GM19395 (cell line): ENCODE measurements around the gene SIGLEC6.

Experiments used
- ATAC-seq: cut with Tn5 transposase; IDR thresholded peaks from one replicate; pipeline ENCODE4 v1.9.1; 2021; ENCODE audit warnings: mild to moderate bottlenecking, moderate library complexity; ENCODE audit not compliant: unreplicated experiment

SIGLEC6 gene

DNA sequence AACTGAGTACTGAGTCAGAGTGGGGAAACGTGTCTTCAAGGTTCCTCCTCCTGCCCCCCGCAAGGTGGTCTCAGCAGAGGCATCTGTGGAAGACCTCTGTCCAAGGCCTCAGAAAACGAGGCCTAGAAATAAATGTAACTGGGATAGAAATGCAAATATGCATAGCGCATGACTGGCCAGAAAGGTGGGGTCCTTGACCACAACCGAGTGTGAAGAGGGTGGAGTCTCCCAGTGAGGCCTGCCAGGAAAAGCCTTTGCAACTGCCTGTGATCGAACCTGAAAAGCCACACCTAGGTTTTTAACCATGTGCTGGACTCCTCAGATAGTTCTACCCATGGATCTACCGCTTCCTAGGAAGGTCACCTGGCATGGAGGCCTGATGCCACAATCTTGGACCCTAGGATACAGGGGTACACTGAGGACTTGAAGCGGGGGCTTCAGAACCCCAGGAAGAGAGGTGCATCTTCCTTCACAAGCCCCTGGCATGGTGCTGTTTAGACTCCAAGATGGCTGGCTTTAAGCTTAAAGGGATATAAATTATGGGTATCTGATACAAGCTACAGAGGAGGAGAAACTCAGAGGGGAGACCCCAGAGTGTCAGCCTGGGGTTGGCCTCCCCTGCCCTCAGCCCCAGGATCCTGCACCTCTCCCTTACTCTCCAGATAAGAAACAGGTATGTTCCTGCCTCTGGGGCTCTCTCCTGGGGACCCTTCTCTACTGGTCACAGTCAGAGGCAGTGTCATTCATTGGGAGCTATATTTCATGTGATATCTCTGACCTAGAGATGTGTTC is 18.3 kb upstream of the SIGLEC6 start:
- ATAC-seq: no peak

DNA sequence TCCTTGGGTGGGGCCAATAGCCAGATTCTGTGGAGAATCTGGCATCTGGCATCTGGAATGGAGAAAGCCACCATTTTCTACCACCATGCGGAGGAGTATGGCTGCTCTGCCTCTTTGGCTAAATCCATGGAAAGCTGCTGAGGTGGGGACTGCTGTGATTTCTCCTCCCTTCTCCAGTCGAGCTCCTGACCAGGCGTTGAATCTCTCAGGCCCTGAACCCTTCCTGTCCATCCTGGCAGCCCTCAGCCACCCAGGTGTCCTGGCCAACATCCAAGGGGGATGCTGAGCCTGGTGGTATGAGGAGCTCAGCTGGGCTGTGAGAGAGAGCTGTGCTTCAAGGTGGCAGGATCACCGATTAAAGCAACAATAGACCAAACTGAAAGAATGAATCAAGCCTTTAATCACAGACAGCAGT is 17.4 kb upstream of the SIGLEC6 start:
- no peak for ATAC-seq

DNA sequence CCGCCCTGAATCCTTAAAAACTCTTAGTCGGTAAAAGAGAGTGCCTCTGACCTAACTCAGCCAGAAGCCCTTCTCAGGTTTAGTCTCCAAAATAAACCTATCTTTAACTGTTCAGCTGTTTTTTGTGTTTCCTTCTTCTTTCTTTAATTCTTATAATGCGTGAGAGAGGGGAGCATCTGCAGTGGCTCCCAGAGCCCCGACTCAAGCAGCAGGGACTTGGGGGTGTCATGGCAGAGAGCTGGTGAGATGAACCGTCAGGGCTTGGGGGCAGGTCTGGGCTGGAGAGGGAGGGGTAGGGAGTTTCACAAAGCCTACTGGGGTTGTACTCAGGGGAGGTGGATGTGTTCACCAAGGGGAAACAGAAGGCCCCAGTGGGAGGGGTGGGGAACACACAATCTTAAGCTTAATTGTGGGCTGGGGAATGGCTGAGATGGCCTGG is 16.8 kb upstream of the SIGLEC6 start:
- no peak for ATAC-seq

- ATAC-seq: no peak
Measured at GRCh38 chr19:51547397-51548212, 16.1 kb upstream of the SIGLEC6 start.

- ATAC-seq: no peak
Measured at GRCh38 chr19:51546650-51547396, 15.4 kb upstream of the SIGLEC6 start.

DNA sequence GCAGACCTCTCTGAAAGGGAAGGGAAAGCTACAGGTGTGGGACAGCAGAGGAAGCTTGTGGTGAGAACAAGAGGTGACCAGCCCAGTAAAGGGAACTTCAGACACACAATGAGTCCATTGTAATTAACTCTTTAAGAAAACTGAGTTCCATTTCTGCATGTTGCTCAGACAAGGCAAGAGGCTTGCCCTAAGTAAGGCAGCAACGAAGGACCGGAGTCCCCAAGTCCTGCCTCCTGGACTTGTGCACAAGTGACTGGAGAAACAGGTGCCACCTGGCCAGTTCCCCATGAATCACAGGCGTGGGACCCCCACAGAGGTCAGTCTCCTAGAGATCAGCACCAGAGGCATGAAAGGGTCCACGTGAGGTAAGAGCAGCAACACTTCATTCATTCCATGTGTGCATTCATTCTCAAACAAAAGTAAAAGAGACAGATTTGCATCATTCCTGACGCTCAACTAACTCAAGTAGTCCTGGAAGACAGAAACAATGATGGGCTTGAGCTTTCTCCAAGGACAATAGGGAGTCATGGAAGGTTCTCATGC is 14.7 kb upstream of the SIGLEC6 start:
- ATAC-seq: no peak

- ATAC-seq: no peak
Measured at GRCh38 chr19:51544038-51544437, 12.6 kb upstream of the SIGLEC6 start.

DNA sequence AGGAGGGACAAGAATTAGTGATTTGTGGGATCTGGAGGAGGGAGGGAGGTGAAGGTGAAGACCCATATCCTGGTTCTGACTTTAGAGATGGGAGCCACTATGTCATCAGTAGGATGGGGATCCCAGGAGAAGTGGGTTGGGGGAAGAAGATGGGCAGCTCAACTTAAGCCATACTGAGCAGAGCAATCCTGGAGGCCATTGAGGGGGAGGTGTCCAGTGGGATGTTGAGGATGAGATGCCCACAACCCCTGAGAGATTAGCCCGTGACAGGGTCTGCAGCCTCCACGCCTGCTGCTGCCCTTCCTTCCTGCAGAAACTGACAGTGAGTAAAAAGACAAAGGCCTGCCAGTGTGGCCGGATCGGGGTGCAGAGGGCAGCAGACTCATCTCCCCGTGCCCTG is 11.2 kb upstream of the SIGLEC6 start:
- ATAC-seq: no peak

DNA sequence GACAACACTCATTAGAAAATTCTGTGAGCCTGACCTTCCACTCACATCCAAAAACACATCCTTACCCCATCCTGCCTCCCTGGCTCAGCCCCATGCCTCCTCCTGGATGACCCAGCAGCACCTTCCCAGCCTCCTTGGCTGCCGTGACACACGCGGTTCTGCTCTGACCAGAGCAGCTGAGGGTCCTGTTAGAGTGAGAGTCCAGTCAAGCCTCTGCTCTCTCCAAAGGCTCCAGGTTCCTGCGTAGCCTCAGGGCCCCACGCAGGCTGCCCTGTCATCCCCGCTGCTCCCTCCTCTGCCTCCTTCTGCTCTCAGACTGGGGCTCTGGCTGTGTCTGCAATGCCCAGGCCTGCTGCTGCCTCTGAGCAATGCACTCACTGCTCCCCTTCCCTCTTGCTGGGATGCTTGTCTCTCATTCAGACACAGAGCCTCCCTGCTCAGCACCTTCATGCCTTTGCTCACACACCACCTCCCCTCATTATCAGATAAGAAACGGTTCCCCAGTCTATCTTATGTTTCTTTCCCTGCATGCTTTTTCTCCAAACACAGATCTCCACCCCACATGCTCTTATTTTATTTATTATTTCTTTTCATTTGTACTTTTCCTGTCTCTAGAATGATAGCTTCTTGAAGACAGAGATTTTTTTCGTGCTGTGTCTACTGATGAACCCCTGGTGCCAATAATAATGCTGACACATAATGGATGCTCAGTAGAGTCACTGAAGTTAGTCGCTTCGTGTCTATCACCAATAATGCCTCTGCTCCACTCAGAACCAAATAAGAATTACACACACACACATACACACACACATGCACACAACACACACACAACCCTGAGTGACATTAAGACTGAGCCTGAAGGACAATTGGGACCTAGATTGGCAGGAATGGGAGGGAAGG is 10.2 kb upstream of the SIGLEC6 start:
- no peak for ATAC-seq

DNA sequence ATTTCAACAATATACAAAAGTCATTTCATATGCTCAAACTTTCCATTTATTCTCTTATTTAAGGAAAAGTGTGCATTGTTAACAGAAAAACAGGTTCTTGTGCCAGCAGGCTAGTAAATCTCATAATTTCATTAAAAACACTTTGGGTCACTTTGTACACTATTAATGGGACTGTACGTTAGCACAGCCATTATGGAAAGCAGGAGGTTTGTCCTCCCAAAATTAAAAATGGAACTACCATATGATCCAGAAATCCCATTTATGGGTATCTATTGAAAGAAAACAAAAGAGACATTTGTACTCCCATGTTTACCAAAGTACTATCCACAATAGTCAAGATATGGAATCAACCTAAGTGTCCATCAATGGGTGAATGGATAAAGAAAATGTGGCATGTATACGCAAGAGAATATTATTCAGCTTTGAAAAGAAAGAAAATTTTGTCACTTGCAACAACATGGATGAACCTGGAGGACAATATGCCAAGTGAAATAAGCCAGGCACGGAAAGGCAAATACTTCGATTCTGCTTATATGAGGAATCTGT is 8.4 kb upstream of the SIGLEC6 start:
- ATAC-seq: no peak

GRCh38 chr19:51535535-51535934 is 4.1 kb upstream of the SIGLEC6 start:
- ATAC-seq: no peak

DNA sequence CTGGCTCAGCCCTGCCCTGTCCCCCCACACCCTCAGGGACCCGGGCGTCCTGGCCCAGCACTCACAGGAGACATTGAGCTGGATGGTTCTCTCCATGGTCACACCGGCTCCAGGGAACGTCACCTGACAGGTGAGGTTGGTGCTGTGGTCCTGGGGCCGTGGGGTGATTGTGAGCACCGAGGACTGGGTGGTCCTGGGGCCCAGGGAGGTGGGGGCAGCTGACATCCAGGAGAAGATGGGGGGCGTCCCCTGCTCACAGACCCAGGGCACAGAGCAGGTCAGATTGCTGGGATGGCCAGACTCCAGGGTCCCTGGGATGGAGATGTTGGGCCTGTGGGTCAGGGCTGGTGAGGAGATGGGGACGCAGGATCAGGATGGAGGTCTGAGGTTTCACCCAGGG is 854 bp downstream of the SIGLEC6 start:
- ATAC-seq: no peak

- no peak for ATAC-seq
Measured at GRCh38 chr19:51529301-51529700, 2.2 kb downstream of the SIGLEC6 start.

GRCh38 chr19:51525651-51526050 is 5.8 kb downstream of the SIGLEC6 start:
- ATAC-seq: no peak

GRCh38 chr19:51524666-51525264 is 6.7 kb downstream of the SIGLEC6 start:
- no peak for ATAC-seq

- ATAC-seq: no peak
Measured at GRCh38 chr19:51521781-51522180, 9.7 kb downstream of the SIGLEC6 start.

- ATAC-seq: no peak
Measured at GRCh38 chr19:51521357-51521756, 10.1 kb downstream of the SIGLEC6 start.

DNA sequence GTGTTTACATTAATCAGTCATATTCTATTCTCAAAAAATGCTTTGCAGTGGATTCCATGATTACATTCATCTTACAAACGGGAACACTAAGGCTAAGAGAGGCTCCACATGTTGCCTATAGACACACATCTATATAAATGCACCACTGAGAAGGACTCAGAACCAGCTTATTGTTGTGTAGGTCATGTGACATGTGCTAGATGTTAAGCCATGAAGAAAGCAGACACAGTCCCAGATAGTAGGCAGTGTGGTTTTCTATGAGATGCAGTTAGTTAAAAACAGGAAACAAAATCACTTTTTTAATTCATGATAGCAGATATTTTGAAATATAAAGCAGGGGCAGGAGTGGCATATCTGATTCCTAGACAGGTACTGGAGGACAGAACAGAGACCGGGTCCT is 10.7 kb downstream of the SIGLEC6 start:
- ATAC-seq: no peak

- ATAC-seq: no peak
Measured at GRCh38 chr19:51514866-51515481, 16.5 kb downstream of the SIGLEC6 start.
